K562 (cell line): ENCODE data around the gene RPL39. TPM values are rescaled to one million over a fixed set of nuclear protein-coding genes. Genes with fewer than 3 reads are reported as not detected.

ENCODE experiments used
- ATF1 ChIP-seq, 2 experiments: fragments of 450-650 bp in 1 of 2; IDR thresholded peaks; 2 replicates each; pipeline ENCODE4 v1.6.1; 2016; ENCODE audit warnings: missing compliant biosample characterization in 1 of 2, missing genetic modification characterization in 1 of 2
- CCNT2 ChIP-seq: IDR thresholded peaks from 2 replicates; pipeline ENCODE4 v1.6.1; 2011; ENCODE audit warnings: borderline replicate concordance, low read depth, mild to moderate bottlenecking, moderate library complexity, mixed read lengths, low read length; ENCODE audit not compliant: insufficient read length; ENCODE audit errors: extremely low read depth
- DDX20 ChIP-seq: fragments of 450-650 bp; IDR thresholded peaks from 2 replicates; pipeline ENCODE4 v1.6.1; 2016; ENCODE audit warnings: missing genetic modification characterization, low read depth, mild to moderate bottlenecking, missing compliant biosample characterization, moderate library complexity
- FOXA3 ChIP-seq, 2 experiments: fragments of 450-650 bp in 1 of 2; sonication (generic) in 1 of 2; formaldehyde crosslinking; IDR thresholded peaks in 1 of 2; conservative IDR thresholded peaks in 1 of 2; 2 replicates each; pipeline versions ENCODE4 v1.4.0 to v1.8.0; 2020 to 2022; ENCODE audit warnings: mild to moderate bottlenecking in 2 of 2, missing genetic modification reagents in 1 of 2
- HNRNPK ChIP-seq: fragments of 200-400 bp; formaldehyde crosslinking; IDR thresholded peaks from one replicate; pipeline ENCODE4 v1.6.1; 2018; ENCODE audit warnings: mild to moderate bottlenecking, low read depth, low read length; ENCODE audit not compliant: poor library complexity, severe bottlenecking
- NCOA4 ChIP-seq: fragments of 450-650 bp; IDR thresholded peaks from 2 replicates; pipeline ENCODE4 v1.6.1; 2018; ENCODE audit warnings: mild to moderate bottlenecking; ENCODE audit not compliant: partially characterized antibody
- TOE1 ChIP-seq, 2 experiments: fragments of 450-650 bp in 1 of 2; sonication (generic) in 1 of 2; formaldehyde crosslinking in 1 of 2; IDR thresholded peaks; 2 replicates each; pipeline versions ENCODE4 v1.7.1 to v1.8.0; 2016 to 2022; ENCODE audit warnings: borderline replicate concordance in 2 of 2, mild to moderate bottlenecking in 2 of 2, antibody characterized with exemption in 1 of 2, inconsistent platforms in 1 of 2, low read depth in 1 of 2, missing genetic modification reagents in 1 of 2, moderate library complexity in 1 of 2
- ZBTB1 ChIP-seq: sonication (generic); formaldehyde crosslinking; IDR thresholded peaks from 2 replicates; pipeline ENCODE4 v1.8.1; 2023; ENCODE audit warnings: missing genetic modification reagents, low read depth, mild to moderate bottlenecking, borderline replicate concordance
- ZNF217 ChIP-seq: sonication (generic); formaldehyde crosslinking; IDR thresholded peaks from 2 replicates; pipeline ENCODE4 v1.8.0; 2022; ENCODE audit warnings: mild to moderate bottlenecking, missing genetic modification reagents
- ZNF354B ChIP-seq: fragments of 250-450 bp; sonication (Bioruptor Pico); IDR thresholded peaks from 2 replicates; pipeline ENCODE4 v1.4.0; 2020
- polyA plus RNA-seq, 8 experiments: library from polyadenylated mRNA; depleted of rRNA in 4 of 8; stranded (reverse) in 5 of 8; unstranded in 3 of 8; fragments of >200 nt; fragmentation: Nextera tagmentation in 2 of 8; fragmentation: Illumina TruSeq in 1 of 8; extraction: Ambion mirVana in 2 of 8; extraction: Trizol in 1 of 8; gene quantifications; 2 replicates each; pipeline versions ENCODE4 v1.2.1 to v1.2.3, GENCODE V29; 2011 to 2014; ENCODE audit warnings: inconsistent platforms in 1 of 8, missing spikeins in 1 of 8
- total RNA-seq, 7 experiments: library from RNA; depleted of rRNA in 6 of 7; stranded (reverse); fragments of >200 nt in 6 of 7; fragmentation: Illumina TruSeq in 2 of 7; extraction: Trizol in 2 of 7; gene quantifications; 2 replicates each; pipeline versions ENCODE4 v1.2.1 to v1.2.3, GENCODE V29; 2011 to 2021; ENCODE audit warnings: low replicate concordance in 1 of 7
- TF ChIP-seq, protein P1 (sequence below): sonication (generic); formaldehyde crosslinking; IDR thresholded peaks from 2 replicates; pipeline ENCODE4 v1.8.0; 2022; ENCODE audit warnings: mild to moderate bottlenecking, missing genetic modification reagents
- TF ChIP-seq, protein P2 (sequence below): sonication (generic); formaldehyde crosslinking; IDR thresholded peaks from 2 replicates; pipeline ENCODE4 v1.8.1; 2022; ENCODE audit warnings: missing genetic modification reagents
- TF ChIP-seq, protein P3 (sequence below): fragments of 450-650 bp; IDR thresholded peaks from 2 replicates; pipeline ENCODE4 v1.6.1; 2016; ENCODE audit warnings: low read depth

The RPL39 gene
- total and polyA plus RNA-seq, 9 of the 15 experiments (the other 6 are each of a cell fraction or from before 2014, with no cell fraction given) = 1,382 to 5,043 (median 3,226) TPM

DNA sequence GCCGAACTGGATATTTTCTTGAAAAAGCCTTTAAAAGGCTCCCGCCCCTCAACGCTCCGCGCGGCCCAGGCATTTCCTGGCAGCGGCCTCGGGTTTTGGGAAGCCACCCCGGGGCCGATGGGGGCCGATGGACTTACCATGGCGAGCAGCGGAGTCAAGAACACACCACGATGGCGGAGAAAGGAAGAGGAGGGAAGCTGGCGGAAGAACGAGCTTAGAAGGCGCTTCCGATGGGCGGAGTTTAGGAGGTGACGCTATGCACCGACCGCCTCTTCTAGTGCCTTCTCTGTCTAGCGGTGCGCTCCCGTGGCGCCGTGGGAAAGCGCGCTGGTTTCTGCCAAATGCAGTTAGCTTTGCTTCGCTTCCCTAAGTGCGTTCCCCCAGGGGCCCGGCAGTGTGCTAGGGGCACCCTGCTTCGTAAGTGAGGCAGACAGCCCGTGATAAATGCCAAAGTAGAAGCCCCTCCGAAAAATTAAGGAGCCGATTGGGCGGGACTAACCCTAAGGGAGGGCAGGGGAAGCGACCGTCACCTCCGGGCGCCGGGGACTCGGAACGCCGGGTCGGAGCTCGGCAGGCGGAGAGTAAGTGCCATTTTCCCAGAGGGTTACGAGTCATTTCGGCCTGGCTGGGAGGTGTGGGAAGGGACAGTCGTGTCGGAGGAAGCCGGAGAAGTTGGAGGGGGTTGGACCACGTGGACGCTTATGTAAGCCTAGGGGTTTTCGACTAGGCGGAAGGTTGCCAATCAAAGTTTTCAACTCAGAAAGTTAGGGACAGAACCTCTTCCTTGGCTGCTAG, at the start of gene RPL39 (continued):
- TF ChIP-seq, protein P1, sequence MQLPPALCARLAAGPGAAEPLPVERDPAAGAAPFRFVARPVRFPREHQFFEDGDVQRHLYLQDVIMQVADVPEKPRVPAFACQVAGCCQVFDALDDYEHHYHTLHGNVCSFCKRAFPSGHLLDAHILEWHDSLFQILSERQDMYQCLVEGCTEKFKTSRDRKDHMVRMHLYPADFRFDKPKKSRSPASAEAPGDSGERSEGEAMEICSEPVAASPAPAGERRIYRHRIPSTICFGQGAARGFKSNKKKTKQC (CRISPR knock-in tag) = no peak
- TF ChIP-seq DDX20 = no peak
- no peak for TF ChIP-seq TOE1 (IDR thresholded peaks at IDR 0.05; ENCODE audit: borderline replicate concordance)
- no peak for TF ChIP-seq TOE1 (CRISPR knock-in tag; IDR thresholded peaks at IDR 0.05; ENCODE audit: borderline replicate concordance, low read depth)
- TF ChIP-seq NCOA4 = no peak
- no peak for TF ChIP-seq ATF1 (CRISPR knock-in tag; IDR thresholded peaks at IDR 0.05)
- peak; percentile 89 for TF ChIP-seq ATF1 (tag; IDR thresholded peaks at IDR 0.05)
- TF ChIP-seq ZNF217 = no peak
- 0 out of 2 replicates have a peak, but pooled peaks have one; percentile 23 for TF ChIP-seq ZBTB1
- no peak for TF ChIP-seq HNRNPK
- TF ChIP-seq, protein P2, sequence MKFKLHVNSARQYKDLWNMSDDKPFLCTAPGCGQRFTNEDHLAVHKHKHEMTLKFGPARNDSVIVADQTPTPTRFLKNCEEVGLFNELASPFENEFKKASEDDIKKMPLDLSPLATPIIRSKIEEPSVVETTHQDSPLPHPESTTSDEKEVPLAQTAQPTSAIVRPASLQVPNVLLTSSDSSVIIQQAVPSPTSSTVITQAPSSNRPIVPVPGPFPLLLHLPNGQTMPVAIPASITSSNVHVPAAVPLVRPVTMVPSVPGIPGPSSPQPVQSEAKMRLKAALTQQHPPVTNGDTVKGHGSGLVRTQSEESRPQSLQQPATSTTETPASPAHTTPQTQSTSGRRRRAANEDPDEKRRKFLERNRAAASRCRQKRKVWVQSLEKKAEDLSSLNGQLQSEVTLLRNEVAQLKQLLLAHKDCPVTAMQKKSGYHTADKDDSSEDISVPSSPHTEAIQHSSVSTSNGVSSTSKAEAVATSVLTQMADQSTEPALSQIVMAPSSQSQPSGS = no peak
- TF ChIP-seq, protein P3, sequence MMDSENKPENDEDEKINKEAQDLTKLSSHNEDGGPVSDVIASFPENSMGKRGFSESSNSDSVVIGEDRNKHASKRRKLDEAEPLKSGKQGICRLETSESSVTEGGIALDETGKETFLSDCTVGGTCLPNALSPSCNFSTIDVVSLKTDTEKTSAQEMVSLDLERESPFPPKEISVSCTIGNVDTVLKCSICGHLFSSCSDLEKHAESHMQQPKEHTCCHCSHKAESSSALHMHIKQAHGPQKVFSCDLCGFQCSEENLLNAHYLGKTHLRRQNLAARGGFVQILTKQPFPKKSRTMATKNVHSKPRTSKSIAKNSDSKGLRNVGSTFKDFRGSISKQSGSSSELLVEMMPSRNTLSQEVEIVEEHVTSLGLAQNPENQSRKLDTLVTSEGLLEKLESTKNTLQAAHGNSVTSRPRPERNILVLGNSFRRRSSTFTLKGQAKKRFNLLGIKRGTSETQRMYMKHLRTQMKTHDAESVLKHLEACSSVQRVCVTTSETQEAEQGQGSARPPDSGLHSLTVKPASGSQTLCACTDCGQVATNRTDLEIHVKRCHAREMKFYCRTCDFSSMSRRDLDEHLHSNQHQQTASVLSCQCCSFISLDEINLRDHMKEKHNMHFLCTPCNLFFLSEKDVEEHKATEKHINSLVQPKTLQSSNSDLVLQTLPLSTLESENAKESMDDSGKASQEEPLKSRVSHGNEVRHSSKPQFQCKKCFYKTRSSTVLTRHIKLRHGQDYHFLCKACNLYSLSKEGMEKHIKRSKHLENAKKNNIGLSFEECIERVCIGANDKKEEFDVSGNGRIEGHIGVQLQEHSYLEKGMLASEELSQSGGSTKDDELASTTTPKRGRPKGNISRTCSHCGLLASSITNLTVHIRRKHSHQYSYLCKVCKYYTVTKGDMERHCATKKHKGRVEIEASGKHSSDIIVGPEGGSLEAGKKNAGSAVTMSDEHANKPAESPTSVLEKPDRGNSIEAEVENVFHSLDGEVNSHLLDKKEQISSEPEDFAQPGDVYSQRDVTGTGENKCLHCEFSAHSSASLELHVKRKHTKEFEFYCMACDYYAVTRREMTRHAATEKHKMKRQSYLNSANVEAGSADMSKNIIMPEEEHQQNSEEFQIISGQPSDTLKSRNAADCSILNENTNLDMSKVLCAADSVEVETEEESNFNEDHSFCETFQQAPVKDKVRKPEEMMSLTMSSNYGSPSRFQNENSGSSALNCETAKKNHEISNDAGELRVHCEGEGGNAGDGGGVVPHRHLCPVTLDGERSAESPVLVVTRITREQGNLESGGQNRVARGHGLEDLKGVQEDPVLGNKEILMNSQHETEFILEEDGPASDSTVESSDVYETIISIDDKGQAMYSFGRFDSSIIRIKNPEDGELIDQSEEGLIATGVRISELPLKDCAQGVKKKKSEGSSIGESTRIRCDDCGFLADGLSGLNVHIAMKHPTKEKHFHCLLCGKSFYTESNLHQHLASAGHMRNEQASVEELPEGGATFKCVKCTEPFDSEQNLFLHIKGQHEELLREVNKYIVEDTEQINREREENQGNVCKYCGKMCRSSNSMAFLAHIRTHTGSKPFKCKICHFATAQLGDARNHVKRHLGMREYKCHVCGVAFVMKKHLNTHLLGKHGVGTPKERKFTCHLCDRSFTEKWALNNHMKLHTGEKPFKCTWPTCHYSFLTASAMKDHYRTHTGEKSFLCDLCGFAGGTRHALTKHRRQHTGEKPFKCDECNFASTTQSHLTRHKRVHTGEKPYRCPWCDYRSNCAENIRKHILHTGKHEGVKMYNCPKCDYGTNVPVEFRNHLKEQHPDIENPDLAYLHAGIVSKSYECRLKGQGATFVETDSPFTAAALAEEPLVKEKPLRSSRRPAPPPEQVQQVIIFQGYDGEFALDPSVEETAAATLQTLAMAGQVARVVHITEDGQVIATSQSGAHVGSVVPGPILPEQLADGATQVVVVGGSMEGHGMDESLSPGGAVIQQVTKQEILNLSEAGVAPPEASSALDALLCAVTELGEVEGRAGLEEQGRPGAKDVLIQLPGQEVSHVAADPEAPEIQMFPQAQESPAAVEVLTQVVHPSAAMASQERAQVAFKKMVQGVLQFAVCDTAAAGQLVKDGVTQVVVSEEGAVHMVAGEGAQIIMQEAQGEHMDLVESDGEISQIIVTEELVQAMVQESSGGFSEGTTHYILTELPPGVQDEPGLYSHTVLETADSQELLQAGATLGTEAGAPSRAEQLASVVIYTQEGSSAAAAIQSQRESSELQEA = no peak
- no peak for TF ChIP-seq CCNT2
- TF ChIP-seq ZNF354B (CRISPR knock-in tag) = no peak
- no peak for TF ChIP-seq FOXA3 (CRISPR knock-in tag; conservative IDR thresholded peaks at IDR 0.05 in 1 of 2, IDR thresholded peaks at IDR 0.05 in 1 of 2)
